Activated gamma-delta T cell treated with Interleukin-2 at 50 U/mL for 16 hours (primary cell): ENCODE data around the gene SUSD1.

Experiments
- DNase-seq: peaks from one replicate; pipeline ENCODE4 v3.0.0-alpha.2; 2020

Gene SUSD1

GRCh38 chr9:112035166-112035826, 139.8 kb downstream of the SUSD1 start:
- no peak for DNase-seq

- no peak for DNase-seq
Measured at GRCh38 chr9:112034216-112034611, 140.9 kb downstream of the SUSD1 start.

GRCh38 chr9:112033237-112034215, 141.6 kb downstream of the SUSD1 start:
- no peak for DNase-seq

- DNase-seq = no peak
Measured at GRCh38 chr9:112032743-112033142, 142.4 kb downstream of the SUSD1 start.

GRCh38 chr9:112032009-112032408, 143.1 kb downstream of the SUSD1 start:
- no peak for DNase-seq

GRCh38 chr9:112031400-112031799, 143.7 kb downstream of the SUSD1 start:
- DNase-seq = no peak

- no peak for DNase-seq
Measured at GRCh38 chr9:112029921-112030444, 145.1 kb downstream of the SUSD1 start.

- no peak for DNase-seq
Measured at GRCh38 chr9:112028242-112029221, 146.6 kb downstream of the SUSD1 start.

GRCh38 chr9:112025850-112026249, 149.2 kb downstream of the SUSD1 start:
- no peak for DNase-seq

GRCh38 chr9:112021742-112022141, 153.4 kb downstream of the SUSD1 start:
- no peak for DNase-seq

- DNase-seq = no peak
Measured at GRCh38 chr9:112020680-112021596, 154.2 kb downstream of the SUSD1 start.

- DNase-seq = no peak
Measured at GRCh38 chr9:112017878-112018277, 157.2 kb downstream of the SUSD1 start.

- no peak for DNase-seq
Measured at GRCh38 chr9:112015736-112016135, 159.4 kb downstream of the SUSD1 start.

GRCh38 chr9:112015149-112015548, 159.9 kb downstream of the SUSD1 start:
- no peak for DNase-seq

- no peak for DNase-seq
Measured at GRCh38 chr9:112013266-112013665, 161.8 kb downstream of the SUSD1 start.

- DNase-seq = no peak
Measured at GRCh38 chr9:112012026-112012902, 162.8 kb downstream of the SUSD1 start.

- no peak for DNase-seq
Measured at GRCh38 chr9:112011051-112011620, 164.0 kb downstream of the SUSD1 start.

GRCh38 chr9:112010537-112010936, 164.6 kb downstream of the SUSD1 start:
- no peak for DNase-seq

GRCh38 chr9:112009656-112010055, 165.4 kb downstream of the SUSD1 start:
- no peak for DNase-seq
